Transverse colon (tissue), 4 donors: ENCODE results near the gene DLX1.

Experiments used
- CTCF ChIP-seq, 5 experiments: fragments of 200-600 bp in 3 of 5; fragments of 450-650 bp in 2 of 5; sonication (generic) in 3 of 5; IDR thresholded peaks; 1 replicate in 2 of 5; 2 replicates in 3 of 5; pipeline ENCODE4 v1.5.1; 2016 to 2017; ENCODE audit warnings: antibody characterized with exemption in 5 of 5, inconsistent platforms in 3 of 5, mild to moderate bottlenecking in 2 of 5, moderate library complexity in 1 of 5
- EP300 ChIP-seq: sonication (generic); formaldehyde crosslinking; IDR thresholded peaks from one replicate; pipeline ENCODE4 v1.6.1; 2017; ENCODE audit warnings: antibody characterized with exemption, low read depth
- POLR2AphosphoS5 ChIP-seq, 3 donors: sonication (generic); formaldehyde crosslinking; IDR thresholded peaks; one replicate each; pipeline ENCODE4 v1.6.1; 2016; ENCODE audit warnings: antibody characterized with exemption in 3 of 3

- TF ChIP-seq CTCF (IDR thresholded peaks at IDR 0.05) (no peak), POLR2AphosphoS5 (IDR thresholded peaks at IDR 0.05) (no peak), EP300 (no peak)
These were observed 50.1 kb downstream of the DLX1 start for GRCh38 chr2:172135446-172135845.
